HFF-Myc (cell line): Measurements from ENCODE around the gene NUDC.

ENCODE experiments used
- DNase-seq: peaks from one replicate; pipeline ENCODE4 v3.0.0-alpha.2; 2011; ENCODE audit warnings: low read depth; ENCODE audit errors: extremely low read depth
- H3K4me3 ChIP-seq: replicated peaks from 2 replicates; pipeline ENCODE4 v1.5.1; 2011; ENCODE audit warnings: low read depth, mild to moderate bottlenecking, control low read depth, low read length
- CTCF ChIP-seq: IDR thresholded peaks from 2 replicates; pipeline ENCODE4 v1.5.1; 2012; ENCODE audit warnings: mild to moderate bottlenecking, low read depth, low read length, control low read depth; ENCODE audit errors: missing control alignments

Gene NUDC

GRCh38 chr1:26960625-26960966, 39.1 kb downstream of the NUDC start:
- TF ChIP-seq CTCF = no peak
- no peak overlapping the region for H3K4me3 ChIP-seq
- DNase-seq = no peak

GRCh38 chr1:26961826-26962225, 40.3 kb downstream of the NUDC start:
- DNase-seq = peak; percentile 96
- TF ChIP-seq CTCF = no peak
- no peak overlapping the region for H3K4me3 ChIP-seq

GRCh38 chr1:26965213-26965612, 43.7 kb downstream of the NUDC start:
- no peak overlapping the region for H3K4me3 ChIP-seq
- TF ChIP-seq CTCF = no peak
- no peak for DNase-seq

GRCh38 chr1:26965628-26966027, 44.1 kb downstream of the NUDC start:
- TF ChIP-seq CTCF = no peak

GRCh38 chr1:26970810-26971209, 49.3 kb downstream of the NUDC start:
- H3K4me3 ChIP-seq = no peak overlapping the region
- no peak for TF ChIP-seq CTCF
- no peak for DNase-seq

More at GRCh38 chr1:26965628-26966027, 44.1 kb downstream of the NUDC start:
- DNase-seq = no peak
- no peak overlapping the region for H3K4me3 ChIP-seq

- no peak for DNase-seq
- no peak overlapping the region for H3K4me3 ChIP-seq
- TF ChIP-seq CTCF = no peak
Measured at GRCh38 chr1:26971590-26971989, 50.0 kb downstream of the NUDC start.

GRCh38 chr1:26972390-26972789, 50.8 kb downstream of the NUDC start:
- no peak overlapping the region for H3K4me3 ChIP-seq
- DNase-seq = no peak
- no peak for TF ChIP-seq CTCF
